HepG2 (cell line): ENCODE results near the gene MAP3K19. TPM values are rescaled to one million over a fixed set of nuclear protein-coding genes. Genes with fewer than 3 reads are reported as not detected.

Experiments used
- ARNTL ChIP-seq: sonication (generic); formaldehyde crosslinking; IDR thresholded peaks from 2 replicates; pipeline ENCODE4 v1.4.0; 2020; ENCODE audit warnings: mild to moderate bottlenecking, missing genetic modification reagents
- ATF7 ChIP-seq, 2 experiments: fragments of 450-650 bp in 1 of 2; sonication (generic) in 1 of 2; formaldehyde crosslinking in 1 of 2; IDR thresholded peaks; 2 replicates each; pipeline versions ENCODE4 v1.4.0 to v1.6.1; 2016 to 2020; ENCODE audit warnings: antibody characterized with exemption in 1 of 2, mild to moderate bottlenecking in 1 of 2, missing genetic modification reagents in 1 of 2
- CCAR2 ChIP-seq: fragments of 200-400 bp; formaldehyde crosslinking; optimal IDR thresholded peaks from 2 replicates; pipeline ENCODE3; 2018; ENCODE audit warnings: low read depth, mild to moderate bottlenecking, low read length, moderate library complexity
- CENPBD1 ChIP-seq: sonication (generic); formaldehyde crosslinking; IDR thresholded peaks from 2 replicates; pipeline ENCODE4 v1.8.0; 2022; ENCODE audit warnings: missing genetic modification reagents, low read depth, mild to moderate bottlenecking, borderline replicate concordance
- GLI4 ChIP-seq: sonication (generic); formaldehyde crosslinking; IDR thresholded peaks from 2 replicates; pipeline ENCODE4 v1.5.1; 2020; ENCODE audit warnings: missing genetic modification reagents, mild to moderate bottlenecking, moderate library complexity, borderline replicate concordance
- HCFC1 ChIP-seq: fragments of 150-350 bp; IDR thresholded peaks from 2 replicates; pipeline ENCODE4 v1.6.1; 2014; ENCODE audit warnings: low read depth, low read length
- KIAA2018 ChIP-seq: sonication (generic); formaldehyde crosslinking; IDR thresholded peaks from 2 replicates; pipeline ENCODE4 v1.5.0; 2020; ENCODE audit warnings: mild to moderate bottlenecking, missing genetic modification reagents, borderline replicate concordance
- NFE2L1 ChIP-seq: sonication (generic); formaldehyde crosslinking; IDR thresholded peaks from 2 replicates; pipeline ENCODE4 v1.4.0; 2020; ENCODE audit warnings: missing genetic modification reagents, mild to moderate bottlenecking, borderline replicate concordance
- NR2F6 ChIP-seq, 2 experiments: IDR thresholded peaks; 2 replicates each; pipeline ENCODE4 v1.6.1; 2016; ENCODE audit warnings: antibody characterized with exemption in 1 of 2, mild to moderate bottlenecking in 1 of 2
- POGZ ChIP-seq: sonication (generic); formaldehyde crosslinking; IDR thresholded peaks from 2 replicates; pipeline ENCODE4 v1.4.0; 2020; ENCODE audit warnings: mild to moderate bottlenecking, missing genetic modification reagents
- POLR2A ChIP-seq, 2 experiments: IDR thresholded peaks; 2 replicates each; pipeline ENCODE4 v1.6.1; 2011; ENCODE audit warnings: low read depth in 2 of 2, low read length in 2 of 2, mild to moderate bottlenecking in 1 of 2, moderate library complexity in 1 of 2; ENCODE audit not compliant: insufficient read depth in 1 of 2
- SOX5 ChIP-seq: IDR thresholded peaks from 2 replicates; pipeline ENCODE4 v1.6.1; 2016; ENCODE audit warnings: borderline replicate concordance
- TP53 ChIP-seq: sonication (generic); formaldehyde crosslinking; conservative IDR thresholded peaks from 2 replicates; pipeline ENCODE4 v1.4.0; 2020; ENCODE audit warnings: missing genetic modification reagents
- ZNF296 ChIP-seq: sonication (generic); formaldehyde crosslinking; conservative IDR thresholded peaks from 2 replicates; pipeline ENCODE4 v1.5.0; 2020; ENCODE audit warnings: mild to moderate bottlenecking, missing genetic modification reagents
- ZNF343 ChIP-seq: sonication (generic); formaldehyde crosslinking; IDR thresholded peaks from 2 replicates; pipeline ENCODE4 v1.4.0; 2020; ENCODE audit warnings: mild to moderate bottlenecking, missing genetic modification reagents
- ZNF350 ChIP-seq: sonication (generic); formaldehyde crosslinking; IDR thresholded peaks from 2 replicates; pipeline ENCODE4 v1.4.0; 2020; ENCODE audit warnings: mild to moderate bottlenecking, low read depth, missing genetic modification reagents, borderline replicate concordance
- ZNF83 ChIP-seq: sonication (generic); formaldehyde crosslinking; IDR thresholded peaks from 2 replicates; pipeline ENCODE4 v1.4.0; 2020; ENCODE audit warnings: missing genetic modification reagents, mild to moderate bottlenecking, borderline replicate concordance
- polyA plus RNA-seq, 8 experiments: library from polyadenylated mRNA; depleted of rRNA in 3 of 8; stranded (reverse) in 7 of 8; unstranded in 1 of 8; fragments of >200 nt; fragmentation: Illumina TruSeq in 4 of 8; extraction: Trizol in 4 of 8; gene quantifications; 2 replicates each; pipeline versions ENCODE4 v1.2.1 to v1.2.3, GENCODE V29; 2011 to 2016; ENCODE audit warnings: low read depth in 4 of 8, missing spikeins in 1 of 8, mixed read lengths in 1 of 8; ENCODE audit not compliant: insufficient read depth in 1 of 8
- total RNA-seq, 5 experiments: library from RNA; depleted of rRNA; stranded (reverse); fragments of >200 nt; fragmentation: Illumina TruSeq; extraction: Trizol; gene quantifications; 2 replicates each; pipeline ENCODE4 v1.2.3, GENCODE V29; 2016; ENCODE audit warnings: low read depth in 1 of 5
- TF ChIP-seq, protein P1 (sequence below): sonication (generic); formaldehyde crosslinking; IDR thresholded peaks from 2 replicates; pipeline ENCODE4 v1.9.0; 2021; ENCODE audit warnings: missing genetic modification reagents, mild to moderate bottlenecking, borderline replicate concordance

The MAP3K19 gene
- total and polyA plus RNA-seq, 2 of the 13 experiments (the other 11 are each of a cell fraction or from before 2014, with no cell fraction given), result not detected

GRCh38 chr2:134918526-134919340, 128.5 kb downstream of the MAP3K19 start, which contains the start of gene CCNT2 (continued):
- no peak for TF ChIP-seq KIAA2018
- peak; percentile 84 to 87 for TF ChIP-seq POLR2A (IDR thresholded peaks at IDR 0.05; ENCODE audit: insufficient read depth in 1 of 2, low read depth in 2 of 2, low read length in 2 of 2)
- peak; percentile 77; the same call in 1 of the 2 replicates for TF ChIP-seq SOX5
- peak; percentile 87 for TF ChIP-seq NR2F6 (IDR thresholded peaks at IDR 0.05)
- TF ChIP-seq NR2F6 (CRISPR knock-in tag; IDR thresholded peaks at IDR 0.05), result peak; percentile 97
- TF ChIP-seq, protein P1, sequence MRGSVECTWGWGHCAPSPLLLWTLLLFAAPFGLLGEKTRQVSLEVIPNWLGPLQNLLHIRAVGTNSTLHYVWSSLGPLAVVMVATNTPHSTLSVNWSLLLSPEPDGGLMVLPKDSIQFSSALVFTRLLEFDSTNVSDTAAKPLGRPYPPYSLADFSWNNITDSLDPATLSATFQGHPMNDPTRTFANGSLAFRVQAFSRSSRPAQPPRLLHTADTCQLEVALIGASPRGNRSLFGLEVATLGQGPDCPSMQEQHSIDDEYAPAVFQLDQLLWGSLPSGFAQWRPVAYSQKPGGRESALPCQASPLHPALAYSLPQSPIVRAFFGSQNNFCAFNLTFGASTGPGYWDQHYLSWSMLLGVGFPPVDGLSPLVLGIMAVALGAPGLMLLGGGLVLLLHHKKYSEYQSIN (CRISPR knock-in tag), result no peak
- TF ChIP-seq ARNTL (CRISPR knock-in tag), result no peak
- TF ChIP-seq CCAR2, result no peak
- no peak for TF ChIP-seq ZNF296
- TF ChIP-seq NFE2L1 (CRISPR knock-in tag), result peak; percentile 49; the same call in 1 of the 2 replicates
- TF ChIP-seq HCFC1, result peak; percentile 76
- TF ChIP-seq ZNF350 (CRISPR knock-in tag), result 0 out of 2 replicates have a peak, but pooled peaks have one; percentile 71
- TF ChIP-seq TP53, result no peak
- no peak for TF ChIP-seq CENPBD1 (CRISPR knock-in tag)
- TF ChIP-seq GLI4, result no peak
- 0 out of 2 replicates have a peak, but pooled peaks have one; percentile 72 for TF ChIP-seq ZNF83 (CRISPR knock-in tag)
- no peak for TF ChIP-seq ATF7 (IDR thresholded peaks at IDR 0.05)
- peak; percentile 47; the same call in 1 of the 2 replicates for TF ChIP-seq ATF7 (CRISPR knock-in tag; IDR thresholded peaks at IDR 0.05)
- 0 out of 2 replicates have a peak, but pooled peaks have one; percentile 51 for TF ChIP-seq ZNF343 (CRISPR knock-in tag)
- peak; percentile 95 for TF ChIP-seq POGZ
